Astrocyte (in vitro differentiated cells and primary cell): ENCODE measurements around the gene PACRG. TPM values are rescaled to one million over a fixed set of nuclear protein-coding genes. Genes with fewer than 3 reads are reported as not detected.

Experiments used
- DNase-seq: peaks from one replicate; pipeline ENCODE4 v3.0.0-alpha.2; 2010; ENCODE audit warnings: low read depth
- FAIRE-seq: peaks from 2 replicates; lab custom pipeline; 2011; peaks lifted over from hg19 to GRCh38; lab: Jason Lieb, UNC
- H2AFZ ChIP-seq: 2 replicates; pipeline ENCODE4 v1.6.0; 2012; ENCODE audit warnings: low read depth, low read length, inconsistent platforms
- H3K27ac ChIP-seq: 2 replicates; pipeline ENCODE4 v1.5.1; 2011; ENCODE audit warnings: low read depth, low read length, inconsistent platforms
- H3K27me3 ChIP-seq: 2 replicates; pipeline ENCODE4 v1.6.0; 2011; ENCODE audit warnings: low read length, inconsistent platforms; ENCODE audit not compliant: insufficient read depth
- H3K36me3 ChIP-seq: 2 replicates; pipeline ENCODE4 v1.5.1; 2011; ENCODE audit warnings: low read length, inconsistent platforms; ENCODE audit not compliant: insufficient read depth
- H3K4me1 ChIP-seq: 2 replicates; pipeline ENCODE4 v1.5.1; 2011; ENCODE audit warnings: low read length, inconsistent platforms; ENCODE audit not compliant: insufficient read depth
- H3K4me2 ChIP-seq: 2 replicates; pipeline ENCODE4 v1.6.0; 2012; ENCODE audit warnings: low read length, inconsistent platforms
- H3K4me3 ChIP-seq: 2 replicates; pipeline ENCODE4 v1.5.1; 2011; ENCODE audit warnings: low read depth, mild to moderate bottlenecking, low read length, inconsistent platforms; ENCODE audit not compliant: insufficient read depth
- H3K79me2 ChIP-seq: 2 replicates; pipeline ENCODE4 v1.6.0; 2012; ENCODE audit warnings: mild to moderate bottlenecking, low read length, inconsistent platforms; ENCODE audit not compliant: insufficient read depth
- H3K9ac ChIP-seq: 2 replicates; pipeline ENCODE4 v1.6.0; 2012; ENCODE audit warnings: mild to moderate bottlenecking, low read length, inconsistent platforms
- H3K9me3 ChIP-seq: 2 replicates; pipeline ENCODE4 v1.5.1; 2012; ENCODE audit warnings: low read depth, mild to moderate bottlenecking, low read length, inconsistent platforms; ENCODE audit not compliant: insufficient read depth
- H4K20me1 ChIP-seq: 2 replicates; pipeline ENCODE4 v1.6.0; 2012; ENCODE audit warnings: low read length, inconsistent platforms; ENCODE audit not compliant: insufficient read depth
- H3K27ac Mint-ChIP-seq: one replicate; pipeline ENCODE4 v1.8.0; 2021; ENCODE audit warnings: mild to moderate bottlenecking, mixed read lengths; ENCODE audit not compliant: unreplicated experiment
- H3K27me3 Mint-ChIP-seq: one replicate; pipeline ENCODE4 v1.8.0; 2021; ENCODE audit warnings: low read depth, mixed read lengths; ENCODE audit not compliant: unreplicated experiment
- H3K36me3 Mint-ChIP-seq: one replicate; pipeline ENCODE4 v1.8.0; 2021; ENCODE audit warnings: low read depth, mixed read lengths; ENCODE audit not compliant: unreplicated experiment
- H3K4me1 Mint-ChIP-seq: one replicate; pipeline ENCODE4 v1.8.0; 2021; ENCODE audit warnings: low read depth, mixed read lengths; ENCODE audit not compliant: unreplicated experiment
- H3K4me3 Mint-ChIP-seq: one replicate; pipeline ENCODE4 v1.8.0; 2021; ENCODE audit warnings: mild to moderate bottlenecking, moderate library complexity, mixed read lengths; ENCODE audit not compliant: unreplicated experiment
- H3K9me3 Mint-ChIP-seq: one replicate; pipeline ENCODE4 v1.8.0; 2021; ENCODE audit warnings: mild to moderate bottlenecking, mixed read lengths; ENCODE audit not compliant: unreplicated experiment
- EZH2 ChIP-seq: IDR thresholded peaks from 2 replicates; pipeline ENCODE4 v1.6.1; 2012; ENCODE audit warnings: mild to moderate bottlenecking, low read length, inconsistent platforms; ENCODE audit not compliant: insufficient read depth
- total RNA-seq: library from RNA; stranded (reverse); gene quantifications from 2 replicates; pipeline ENCODE4 v1.2.1, GENCODE V29; 2021
- TF ChIP-seq, protein P1 (sequence below): IDR thresholded peaks from 2 replicates; pipeline ENCODE4 v1.5.1; 2011; ENCODE audit warnings: low read depth, mild to moderate bottlenecking, inconsistent platforms, low read length, moderate library complexity; ENCODE audit not compliant: insufficient read depth

PACRG gene
- total RNA-seq, 1 donor from 2014 or later = not detected

DNA sequence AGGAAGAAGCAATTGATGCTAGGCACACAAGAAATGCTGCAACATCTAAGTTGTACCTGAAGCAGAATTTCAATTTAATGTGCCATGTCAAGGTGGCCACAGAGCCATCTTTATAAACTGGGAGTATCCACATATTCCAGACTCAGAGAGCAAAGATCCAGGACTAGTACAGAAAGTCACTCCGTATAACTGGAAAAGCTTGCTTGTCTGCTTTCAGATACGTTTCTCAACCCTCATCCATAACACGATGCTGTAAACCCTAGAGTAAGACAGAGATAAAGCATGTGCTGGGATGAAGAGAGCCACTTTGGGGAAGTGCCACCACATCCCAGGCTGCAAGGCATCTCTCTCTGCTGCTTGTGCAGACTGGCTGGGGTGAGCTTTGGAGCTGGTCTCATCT lies 134.7 kb downstream of the PACRG start:
- H3K9me3 Mint-ChIP-seq = peaks cover under 1% of the 10 kb centered on the region
- Histone ChIP-seq H3K9ac (no peak overlapping the region), H3K9me3 (no peaks in the 10 kb centered on the region), H3K79me2 (no peaks in the 10 kb centered on the region), H3K4me2 (no peak overlapping the region), H2AFZ (no peak overlapping the region), H3K4me3 (no peak overlapping the region), H3K27ac (no peak overlapping the region), H3K27me3 (no peaks in the 10 kb centered on the region), H3K36me3 (no peaks in the 10 kb centered on the region), H4K20me1 (no peaks in the 10 kb centered on the region), H3K4me1 (no peaks in the 10 kb centered on the region)
- peaks cover under 1% of the 10 kb centered on the region for H3K4me1 Mint-ChIP-seq
- H3K27ac Mint-ChIP-seq = no peak overlapping the region
- H3K27me3 Mint-ChIP-seq = no peaks in the 10 kb centered on the region
- DNase-seq (no peak), FAIRE-seq (no peak)
- no peaks in the 10 kb centered on the region for H3K36me3 Mint-ChIP-seq
- TF ChIP-seq, protein P1, sequence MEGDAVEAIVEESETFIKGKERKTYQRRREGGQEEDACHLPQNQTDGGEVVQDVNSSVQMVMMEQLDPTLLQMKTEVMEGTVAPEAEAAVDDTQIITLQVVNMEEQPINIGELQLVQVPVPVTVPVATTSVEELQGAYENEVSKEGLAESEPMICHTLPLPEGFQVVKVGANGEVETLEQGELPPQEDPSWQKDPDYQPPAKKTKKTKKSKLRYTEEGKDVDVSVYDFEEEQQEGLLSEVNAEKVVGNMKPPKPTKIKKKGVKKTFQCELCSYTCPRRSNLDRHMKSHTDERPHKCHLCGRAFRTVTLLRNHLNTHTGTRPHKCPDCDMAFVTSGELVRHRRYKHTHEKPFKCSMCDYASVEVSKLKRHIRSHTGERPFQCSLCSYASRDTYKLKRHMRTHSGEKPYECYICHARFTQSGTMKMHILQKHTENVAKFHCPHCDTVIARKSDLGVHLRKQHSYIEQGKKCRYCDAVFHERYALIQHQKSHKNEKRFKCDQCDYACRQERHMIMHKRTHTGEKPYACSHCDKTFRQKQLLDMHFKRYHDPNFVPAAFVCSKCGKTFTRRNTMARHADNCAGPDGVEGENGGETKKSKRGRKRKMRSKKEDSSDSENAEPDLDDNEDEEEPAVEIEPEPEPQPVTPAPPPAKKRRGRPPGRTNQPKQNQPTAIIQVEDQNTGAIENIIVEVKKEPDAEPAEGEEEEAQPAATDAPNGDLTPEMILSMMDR = no peak
- no peak for TF ChIP-seq EZH2
- no peak overlapping the region for H3K4me3 Mint-ChIP-seq

DNA sequence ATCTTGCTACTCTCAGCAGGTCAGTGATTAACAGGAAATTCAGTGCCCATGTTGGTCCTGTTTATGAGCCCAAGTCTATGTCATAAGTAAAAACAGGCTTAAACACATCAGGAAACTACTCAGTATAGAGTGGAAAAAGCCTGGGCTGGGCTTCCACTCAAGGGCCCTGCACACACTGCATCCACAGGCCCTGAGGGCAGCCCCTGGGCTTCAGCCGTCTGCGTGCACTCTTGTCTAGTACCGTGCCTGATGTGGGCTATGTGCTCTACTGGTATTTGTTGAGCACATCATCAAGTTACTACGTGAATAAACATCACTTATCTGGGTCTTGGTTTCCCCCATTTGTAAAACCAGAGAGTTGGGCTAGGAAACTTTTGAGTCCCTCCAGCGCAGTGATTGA lies 135.2 kb downstream of the PACRG start:
- Histone ChIP-seq H2AFZ (no peak overlapping the region), H3K27me3 (no peaks in the 10 kb centered on the region), H3K36me3 (no peaks in the 10 kb centered on the region), H3K27ac (no peak overlapping the region), H3K4me2 (no peak overlapping the region), H3K79me2 (no peaks in the 10 kb centered on the region), H3K9me3 (no peaks in the 10 kb centered on the region), H3K9ac (no peak overlapping the region), H3K4me1 (no peaks in the 10 kb centered on the region), H4K20me1 (no peaks in the 10 kb centered on the region), H3K4me3 (no peak overlapping the region)
- Mint-ChIP-seq H3K9me3 (peaks cover 2% of the 10 kb centered on the region), H3K4me1 (no peaks in the 10 kb centered on the region), H3K27me3 (no peaks in the 10 kb centered on the region), H3K36me3 (no peaks in the 10 kb centered on the region), H3K4me3 (no peak overlapping the region), H3K27ac (no peak overlapping the region)
- DNase-seq (no peak), FAIRE-seq (no peak)
- no peak for TF ChIP-seq EZH2
- TF ChIP-seq, protein P1 = no peak

DNA sequence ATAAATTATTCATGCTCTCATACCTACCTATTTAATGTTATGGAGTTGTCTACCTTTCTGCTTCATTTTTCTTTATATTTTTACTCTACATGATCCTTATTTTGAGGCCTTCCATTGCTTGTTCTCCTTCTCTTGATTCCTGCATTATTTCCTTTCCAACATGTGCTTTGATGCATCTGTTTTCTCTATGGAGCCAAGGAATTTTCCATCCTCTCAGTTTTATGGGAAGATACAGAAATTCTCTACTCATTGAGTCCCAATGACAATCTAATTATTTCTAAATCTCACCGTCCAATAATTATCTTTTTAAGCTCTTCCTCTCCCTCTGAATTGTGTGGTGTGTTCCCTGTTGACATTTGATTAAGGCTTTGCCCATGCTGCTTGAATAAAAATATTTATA lies 136.0 kb downstream of the PACRG start:
- Histone ChIP-seq H3K27me3 (no peaks in the 10 kb centered on the region), H2AFZ (no peak overlapping the region), H3K4me3 (no peak overlapping the region), H3K27ac (no peak overlapping the region), H3K9me3 (no peaks in the 10 kb centered on the region), H3K4me1 (no peaks in the 10 kb centered on the region), H3K36me3 (no peaks in the 10 kb centered on the region), H4K20me1 (no peaks in the 10 kb centered on the region), H3K79me2 (no peaks in the 10 kb centered on the region), H3K4me2 (no peak overlapping the region), H3K9ac (no peak overlapping the region)
- FAIRE-seq = no peak
- no peaks in the 10 kb centered on the region for H3K4me1 Mint-ChIP-seq
- H3K9me3 Mint-ChIP-seq = peaks cover 2% of the 10 kb centered on the region
- no peak for TF ChIP-seq EZH2
- TF ChIP-seq, protein P1 = no peak
- no peaks in the 10 kb centered on the region for H3K36me3 Mint-ChIP-seq
- H3K4me3 Mint-ChIP-seq = no peak overlapping the region
- no peak for DNase-seq
- no peaks in the 10 kb centered on the region for H3K27me3 Mint-ChIP-seq
- H3K27ac Mint-ChIP-seq = no peak overlapping the region
